GM18502 (cell line): ENCODE measurements around the gene AGBL1.

Experiments
- ATAC-seq: cut with Tn5 transposase; IDR thresholded peaks from one replicate; pipeline ENCODE4 v1.9.1; 2021; ENCODE audit warnings: mild to moderate bottlenecking; ENCODE audit not compliant: unreplicated experiment, poor library complexity

The AGBL1 gene

GRCh38 chr15:86840996-86841395 is 761.3 kb downstream of the AGBL1 start:
- no peak for ATAC-seq

GRCh38 chr15:86842199-86842598 is 762.5 kb downstream of the AGBL1 start:
- ATAC-seq, result no peak

GRCh38 chr15:86846036-86846435 is 766.4 kb downstream of the AGBL1 start:
- ATAC-seq, result no peak

- ATAC-seq, result no peak
These were observed 769.5 kb downstream of the AGBL1 start for GRCh38 chr15:86849136-86849535.

GRCh38 chr15:86849558-86850285 is 770.1 kb downstream of the AGBL1 start:
- no peak for ATAC-seq

GRCh38 chr15:86850939-86851338 is 771.3 kb downstream of the AGBL1 start:
- ATAC-seq, result no peak

GRCh38 chr15:86852741-86853140 is 773.1 kb downstream of the AGBL1 start:
- ATAC-seq, result no peak

- no peak for ATAC-seq
These were observed 774.5 kb downstream of the AGBL1 start for GRCh38 chr15:86854176-86854575.

GRCh38 chr15:86855307-86856291 is 775.9 kb downstream of the AGBL1 start:
- ATAC-seq, result no peak

GRCh38 chr15:86857701-86858100 is 778.0 kb downstream of the AGBL1 start:
- no peak for ATAC-seq

GRCh38 chr15:86863226-86863915 is 783.7 kb downstream of the AGBL1 start:
- no peak for ATAC-seq

GRCh38 chr15:86865920-86866319 is 786.2 kb downstream of the AGBL1 start:
- ATAC-seq, result no peak

- no peak for ATAC-seq
These were observed 791.2 kb downstream of the AGBL1 start for GRCh38 chr15:86870846-86871245.

GRCh38 chr15:86871964-86872363 is 792.3 kb downstream of the AGBL1 start:
- ATAC-seq, result no peak

GRCh38 chr15:86872782-86873181 is 793.1 kb downstream of the AGBL1 start:
- no peak for ATAC-seq

GRCh38 chr15:86875067-86875466 is 795.4 kb downstream of the AGBL1 start:
- no peak for ATAC-seq

GRCh38 chr15:86876387-86876944 is 796.8 kb downstream of the AGBL1 start:
- ATAC-seq, result no peak

GRCh38 chr15:86877171-86877631 is 797.5 kb downstream of the AGBL1 start:
- no peak for ATAC-seq

- peak; percentile 61 for ATAC-seq
These were observed 799.2 kb downstream of the AGBL1 start for GRCh38 chr15:86878844-86879243.
